OCI-LY3 (cell line): ENCODE results near the gene MYL6B.

ENCODE experiments used
- H2AFZ ChIP-seq: fragments of 200-600, 300-600 bp; shearing (Covaris generic); 2 replicates; pipeline ENCODE4 v1.6.0; 2014; ENCODE audit warnings: antibody characterized with exemption, low read depth, low read length
- H3K27ac ChIP-seq: fragments of 200-600, 300-600 bp; sonication (generic); 2 replicates; pipeline ENCODE4 v1.5.1; 2014; ENCODE audit warnings: mild to moderate bottlenecking, low read length, moderate library complexity, mixed read lengths
- H3K27me3 ChIP-seq: fragments of 200-600, 300-600 bp; sonication (generic); 2 replicates; pipeline ENCODE4 v1.6.1; 2014; ENCODE audit warnings: low read depth, low read length, mixed read lengths
- H3K36me3 ChIP-seq: fragments of 200-600, 300-600 bp; sonication (generic); replicated peaks from 2 replicates; pipeline ENCODE3; 2014; ENCODE audit warnings: low read depth, low read length, mixed read lengths
- H3K4me1 ChIP-seq: fragments of 300-600, 200-600 bp; sonication (generic); 2 replicates; pipeline ENCODE4 v1.6.1; 2014; ENCODE audit warnings: low read length, mixed read lengths
- H3K4me2 ChIP-seq: fragments of 200-600, 300-600 bp; sonication (generic); 2 replicates; pipeline ENCODE4 v1.6.1; 2014; ENCODE audit warnings: low read length, mixed read lengths
- H3K4me3 ChIP-seq: fragments of 300-600, 200-600 bp; sonication (generic); 2 replicates; pipeline ENCODE4 v1.5.1; 2014; ENCODE audit warnings: antibody characterized with exemption, mild to moderate bottlenecking, low read length, moderate library complexity
- H3K79me2 ChIP-seq: fragments of 300-600, 200-600 bp; shearing (Covaris generic); 2 replicates; pipeline ENCODE4 v1.6.1; 2014; ENCODE audit warnings: mild to moderate bottlenecking, low read length, mixed read lengths
- H3K9ac ChIP-seq: fragments of 300-600, 200-600 bp; shearing (Covaris generic); 2 replicates; pipeline ENCODE4 v1.6.0; 2014; ENCODE audit warnings: mild to moderate bottlenecking, low read length, moderate library complexity
- H3K9me3 ChIP-seq: fragments of 200-600, 300-600 bp; shearing (Covaris generic); 2 replicates; pipeline ENCODE4 v1.6.1; 2014; ENCODE audit warnings: low read length, mixed read lengths; ENCODE audit not compliant: insufficient read depth
- H4K20me1 ChIP-seq: fragments of 200-600, 300-600 bp; sonication (generic); 2 replicates; pipeline ENCODE4 v1.6.1; 2016; ENCODE audit warnings: low read length, mixed read lengths; ENCODE audit not compliant: insufficient read depth
- CTCF ChIP-seq: fragments of 200-600, 300-600 bp; sonication (generic); IDR thresholded peaks from 2 replicates; pipeline ENCODE4 v1.5.1; 2014; ENCODE audit warnings: antibody characterized with exemption, low read length, low read depth
- EZH2phosphoT487 ChIP-seq: fragments of 200-600 bp; shearing (Covaris generic); IDR thresholded peaks from 2 replicates; pipeline ENCODE4 v1.6.1; 2018; ENCODE audit warnings: antibody characterized with exemption, mixed run types, low read depth

The MYL6B gene

DNA sequence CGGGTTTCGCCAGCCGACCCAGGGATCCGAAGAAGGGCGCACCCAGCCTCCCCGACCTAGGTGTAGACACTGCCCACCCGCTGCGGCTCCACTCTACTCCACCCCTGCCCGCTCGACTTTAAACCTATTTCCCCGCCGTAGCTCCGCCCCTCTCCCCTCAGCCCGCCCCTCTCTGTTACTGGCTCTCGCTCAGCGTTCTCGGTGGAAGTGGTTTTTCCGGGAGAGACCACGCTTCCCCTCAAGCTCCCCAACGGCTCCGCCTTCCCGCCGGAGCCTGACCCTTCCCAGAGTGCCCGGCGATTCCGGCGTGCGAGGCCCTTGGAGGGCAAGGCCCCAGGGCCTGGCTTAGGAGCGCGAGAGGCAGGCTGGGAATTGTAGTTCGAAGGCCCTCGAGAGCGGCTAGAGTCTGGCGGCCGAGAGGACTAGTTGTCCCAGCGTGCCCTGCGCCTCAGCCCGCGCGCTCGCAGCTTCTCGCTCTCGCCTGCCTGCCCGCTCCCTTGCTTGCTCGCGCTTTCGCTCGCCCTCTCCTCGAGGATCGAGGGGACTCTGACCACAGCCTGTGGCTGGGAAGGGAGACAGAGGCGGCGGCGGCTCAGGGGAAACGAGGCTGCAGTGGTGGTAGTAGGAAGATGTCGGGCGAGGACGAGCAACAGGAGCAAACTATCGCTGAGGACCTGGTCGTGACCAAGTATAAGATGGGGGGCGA, 48.1 kb upstream of the MYL6B start, which contains the start of gene PA2G4:
TSS of gene PA2G4 (plus strand) at position 451 of the 706 bp plus-strand sequence. CDS start at position 630, 179 bp downstream.
- H3K36me3 ChIP-seq = peaks cover 34% of the 10 kb centered on the region
- TF ChIP-seq CTCF (no peak), EZH2phosphoT487 (no peak)
- no peaks in the 10 kb centered on the region for H3K9me3 ChIP-seq
- peak within 1 kb of the TSS; percentile 94 for H3K9ac ChIP-seq
- peaks cover 53% of the 10 kb centered on the region for H3K79me2 ChIP-seq
- H3K27ac ChIP-seq = peak within 1 kb of the TSS; percentile 71
- H3K27me3 ChIP-seq = no peaks in the 10 kb centered on the region
- H3K4me2 ChIP-seq = peak within 1 kb of the TSS; percentile 100
- peaks cover 12% of the 10 kb centered on the region for H4K20me1 ChIP-seq
- peak within 1 kb of the TSS; percentile 84 for H3K4me3 ChIP-seq
- H2AFZ ChIP-seq = peak within 1 kb of the TSS; percentile 44
- H3K4me1 ChIP-seq = peaks cover 19% of the 10 kb centered on the region

- Histone ChIP-seq H3K27ac (peak overlapping the region; percentile 71), H3K36me3 (peaks cover 40% of the 10 kb centered on the region), H3K9ac (peak overlapping the region; percentile 94), H3K9me3 (no peaks in the 10 kb centered on the region), H3K4me1 (peaks cover 19% of the 10 kb centered on the region), H4K20me1 (peaks cover 12% of the 10 kb centered on the region), H3K79me2 (peaks cover 53% of the 10 kb centered on the region), H3K27me3 (no peaks in the 10 kb centered on the region), H2AFZ (peak overlapping the region; percentile 44; the same call in 1 of the 2 replicates), H3K4me3 (peak overlapping the region; percentile 84), H3K4me2 (peak overlapping the region; percentile 100)
- TF ChIP-seq EZH2phosphoT487 (no peak), CTCF (0 out of 2 replicates have a peak, but pooled peaks have one; percentile 6)
Measured at GRCh38 chr12:56104815-56105608, 47.4 kb upstream of the MYL6B start.

GRCh38 chr12:56105609-56105902, 46.8 kb upstream of the MYL6B start:
- Histone ChIP-seq H3K27ac (peak overlapping the region; percentile 71), H3K9me3 (no peaks in the 10 kb centered on the region), H3K4me1 (peaks cover 19% of the 10 kb centered on the region), H3K27me3 (no peaks in the 10 kb centered on the region), H3K4me3 (peak overlapping the region; percentile 84), H3K36me3 (peaks cover 44% of the 10 kb centered on the region), H3K4me2 (peak overlapping the region; percentile 100), H2AFZ (no peak overlapping the region), H3K79me2 (peaks cover 53% of the 10 kb centered on the region), H4K20me1 (peaks cover 12% of the 10 kb centered on the region), H3K9ac (peak overlapping the region; percentile 94)
- TF ChIP-seq CTCF (no peak), EZH2phosphoT487 (no peak)

DNA sequence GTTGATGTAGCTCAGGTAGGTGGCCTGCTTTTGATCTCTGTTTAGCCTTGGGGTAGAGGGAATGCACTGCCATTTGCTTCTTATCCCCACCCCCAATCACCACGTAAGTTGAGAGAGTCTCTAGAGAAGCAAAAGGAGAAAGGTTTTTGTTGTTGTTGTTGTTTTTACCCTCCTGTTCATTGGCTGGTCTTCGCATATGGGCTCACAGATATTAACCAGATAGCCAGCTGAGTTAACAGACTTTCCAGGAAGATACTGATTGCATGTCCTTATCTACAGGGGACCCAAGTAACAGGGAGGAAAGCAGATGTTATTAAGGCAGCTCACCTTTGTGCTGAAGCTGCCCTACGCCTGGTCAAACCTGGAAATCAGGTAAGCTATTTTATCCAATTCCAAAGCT, 45.1 kb upstream of the MYL6B start:
- H3K9me3 ChIP-seq = no peaks in the 10 kb centered on the region
- H4K20me1 ChIP-seq = peaks cover 12% of the 10 kb centered on the region
- H3K27me3 ChIP-seq = no peaks in the 10 kb centered on the region
- no peak for TF ChIP-seq CTCF
- no peak for TF ChIP-seq EZH2phosphoT487
- H3K36me3 ChIP-seq = peaks cover 57% of the 10 kb centered on the region
- no peak overlapping the region for H3K9ac ChIP-seq
- H3K4me2 ChIP-seq = no peak overlapping the region
- H3K4me1 ChIP-seq = peaks cover 19% of the 10 kb centered on the region
- H3K79me2 ChIP-seq = peaks cover 53% of the 10 kb centered on the region
- H2AFZ ChIP-seq = no peak overlapping the region
- no peak overlapping the region for H3K27ac ChIP-seq
- no peak overlapping the region for H3K4me3 ChIP-seq
